IPS-11a (cell line): ENCODE results near the gene RAB31.

Source experiments
- H3K4me3 ChIP-seq: one replicate; pipeline ENCODE4 v1.5.1; 2013; ENCODE audit warnings: low read depth, low read length, control low read depth

RAB31 gene

DNA sequence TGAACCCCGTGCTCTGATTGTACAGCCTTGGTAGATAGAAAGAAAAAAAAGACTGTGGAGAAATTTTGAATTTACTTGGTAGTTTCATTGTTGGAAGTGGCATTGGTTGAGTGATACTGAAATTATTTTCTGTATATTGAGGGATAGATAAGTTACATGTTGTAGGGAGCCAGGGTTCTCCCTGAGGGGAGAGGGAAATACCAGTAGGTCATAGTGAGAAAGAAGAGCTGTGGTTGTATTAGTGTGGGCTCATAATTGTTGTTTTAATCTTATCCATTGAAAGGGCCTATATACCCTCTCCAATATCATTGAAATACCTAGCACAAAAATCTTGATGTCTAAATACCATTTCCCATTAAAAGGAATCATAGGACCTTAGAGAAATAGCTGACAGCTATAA is 16.9 kb upstream of the RAB31 start:
- no peak overlapping the region for H3K4me3 ChIP-seq

GRCh38 chr18:9694174-9694573 is 13.9 kb upstream of the RAB31 start:
- no peak overlapping the region for H3K4me3 ChIP-seq

- H3K4me3 ChIP-seq: no peak overlapping the region
Observed at GRCh38 chr18:9694952-9695495, 13.1 kb upstream of the RAB31 start.

DNA sequence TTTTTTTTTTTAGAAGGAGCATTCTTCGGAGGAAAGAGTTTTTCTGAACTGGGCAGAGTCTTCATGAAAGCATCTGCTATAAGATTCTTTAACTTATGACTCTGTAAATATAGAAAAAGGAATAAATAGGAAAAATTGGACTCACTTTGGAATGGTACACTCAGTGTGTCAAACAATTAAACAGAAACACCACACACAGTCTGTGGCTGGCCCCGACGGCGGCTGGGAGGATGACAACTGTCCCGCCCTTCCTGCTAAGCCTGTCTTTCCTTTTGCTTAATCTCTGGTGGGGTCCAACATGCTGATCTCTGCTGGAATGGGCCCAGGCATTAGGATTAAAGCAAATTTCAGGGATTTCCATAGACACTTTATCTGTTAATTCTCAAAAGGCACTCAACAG is 12.5 kb upstream of the RAB31 start:
- no peak overlapping the region for H3K4me3 ChIP-seq

DNA sequence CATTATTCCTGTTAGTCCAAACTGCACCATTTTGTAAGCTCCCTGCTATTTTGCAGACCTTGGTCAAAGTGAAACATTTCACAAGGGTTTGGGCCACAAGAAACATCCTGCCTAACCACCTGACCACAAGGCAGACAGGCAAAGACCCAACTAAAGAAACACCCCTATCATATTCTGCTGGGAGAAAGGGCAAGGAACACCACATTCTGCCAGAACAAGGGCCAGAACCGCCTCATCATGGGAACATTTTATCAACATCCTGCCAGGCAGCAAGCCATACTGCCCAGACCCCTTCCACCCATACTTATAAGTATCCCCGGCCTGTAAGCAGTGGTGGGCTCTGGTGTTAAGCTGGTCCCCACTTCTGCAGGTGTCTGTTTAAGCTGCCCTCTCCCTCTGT is 12.0 kb upstream of the RAB31 start:
- H3K4me3 ChIP-seq: no peak overlapping the region

- H3K4me3 ChIP-seq: no peak overlapping the region
Observed at GRCh38 chr18:9696701-9697100, 11.4 kb upstream of the RAB31 start.

GRCh38 chr18:9697121-9697520 is 11.0 kb upstream of the RAB31 start:
- no peak overlapping the region for H3K4me3 ChIP-seq

DNA sequence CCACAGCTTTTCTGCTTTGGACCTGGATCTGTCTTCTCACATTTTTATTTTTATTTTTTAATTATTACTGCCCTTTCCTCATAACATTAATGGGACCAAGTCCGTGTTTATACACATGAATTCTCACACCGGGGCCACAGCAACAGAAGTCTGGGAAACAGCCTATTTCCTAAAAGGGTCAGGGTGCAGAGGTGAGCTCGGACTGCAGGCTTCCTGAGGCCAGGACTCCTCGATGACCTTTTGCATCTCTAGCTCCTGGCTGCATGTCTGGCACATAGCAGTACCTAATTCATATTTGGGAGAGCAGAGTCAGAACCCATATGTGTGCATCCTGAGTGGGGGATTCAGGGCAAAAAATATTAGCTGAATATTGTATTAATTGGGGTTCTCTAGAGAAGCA is 9.6 kb upstream of the RAB31 start:
- no peak overlapping the region for H3K4me3 ChIP-seq

GRCh38 chr18:9700261-9700796 is 7.8 kb upstream of the RAB31 start:
- H3K4me3 ChIP-seq: no peak overlapping the region

GRCh38 chr18:9701609-9702349 is 6.3 kb upstream of the RAB31 start:
- no peak overlapping the region for H3K4me3 ChIP-seq

GRCh38 chr18:9704233-9705118 is 3.6 kb upstream of the RAB31 start:
- H3K4me3 ChIP-seq: no peak overlapping the region

- H3K4me3 ChIP-seq: no peak overlapping the region
Observed at GRCh38 chr18:9705183-9705829, 2.8 kb upstream of the RAB31 start.

- no peak overlapping the region for H3K4me3 ChIP-seq
Observed at GRCh38 chr18:9706081-9706935, 1.8 kb upstream of the RAB31 start.

GRCh38 chr18:9707381-9708056 is 582 bp upstream of the RAB31 start:
- peak overlapping the region; percentile 74 for H3K4me3 ChIP-seq

DNA sequence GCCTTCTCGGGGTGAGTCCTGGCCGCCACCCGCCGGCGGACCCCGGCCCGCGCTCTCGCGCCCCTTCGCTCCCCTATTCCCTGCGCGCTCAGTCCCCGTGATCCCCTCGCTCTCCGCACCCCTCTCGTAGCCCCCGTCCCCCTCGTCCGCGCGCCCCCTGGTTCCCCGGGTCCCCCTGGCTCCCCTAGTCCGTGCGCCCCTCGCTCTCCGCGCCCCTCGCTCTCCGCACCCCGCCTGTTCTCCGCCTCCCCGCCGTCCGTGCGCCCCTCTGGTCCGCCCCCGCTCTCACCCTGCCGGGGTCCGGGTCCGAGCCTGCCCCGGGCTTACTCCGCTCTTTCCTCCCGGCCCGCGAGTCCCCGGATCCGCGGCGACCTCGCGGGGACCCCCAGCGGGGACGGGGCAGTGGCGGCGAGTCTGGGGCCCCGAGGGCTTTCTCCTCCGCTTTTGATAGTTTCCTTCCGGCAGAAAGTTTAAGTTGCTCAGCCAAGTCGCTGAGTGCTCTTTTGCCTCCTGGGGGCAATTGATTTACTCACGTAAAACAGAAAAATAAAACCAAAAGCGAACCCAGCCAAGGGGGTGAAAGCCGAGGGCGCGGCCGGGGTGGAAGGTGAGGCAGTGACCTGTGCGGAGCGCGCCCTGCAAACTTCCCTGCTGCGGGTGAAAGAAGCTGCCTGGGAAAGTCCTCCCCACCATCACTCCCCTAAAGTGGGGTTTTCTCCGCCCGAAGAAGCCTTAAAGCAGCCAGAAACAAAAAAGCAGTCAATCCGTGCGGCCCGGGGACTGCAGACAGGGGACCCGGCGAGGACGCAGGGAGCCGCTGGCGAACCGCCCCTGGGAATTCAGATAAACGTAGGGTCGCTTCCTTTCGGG is 568 bp downstream of the RAB31 start:
- peak overlapping the region; percentile 74 for H3K4me3 ChIP-seq

DNA sequence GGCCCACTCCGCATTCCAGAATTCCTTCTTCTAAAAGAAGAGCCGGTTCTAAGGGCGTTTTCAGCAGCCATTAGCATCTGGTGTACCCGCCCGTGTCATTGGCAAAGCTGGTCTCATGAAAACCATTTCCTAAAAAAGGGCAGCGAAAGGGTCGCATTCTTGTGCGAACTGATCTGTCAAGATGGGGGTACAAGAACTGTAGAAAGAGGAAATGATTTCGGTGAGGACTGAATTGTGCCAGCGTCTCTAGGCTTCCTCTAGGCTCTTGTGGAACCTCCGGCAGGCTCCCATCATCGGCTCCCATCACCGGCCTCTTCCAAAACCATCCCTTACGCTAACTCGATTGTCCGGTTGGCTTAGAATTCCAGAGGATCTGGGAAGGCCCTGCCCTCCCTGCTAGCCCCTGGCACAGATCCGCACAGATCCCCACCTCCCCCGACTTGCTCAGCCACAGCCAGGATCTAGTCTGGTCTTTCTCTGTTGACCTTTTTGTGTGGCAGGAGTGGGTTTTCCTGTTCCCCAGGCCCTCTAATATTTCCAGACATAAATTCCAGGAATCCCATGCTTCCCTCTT is 1.3 kb downstream of the RAB31 start:
- peak overlapping the region; percentile 74 for H3K4me3 ChIP-seq

GRCh38 chr18:9710037-9710436 is 1.9 kb downstream of the RAB31 start:
- H3K4me3 ChIP-seq: no peak overlapping the region

DNA sequence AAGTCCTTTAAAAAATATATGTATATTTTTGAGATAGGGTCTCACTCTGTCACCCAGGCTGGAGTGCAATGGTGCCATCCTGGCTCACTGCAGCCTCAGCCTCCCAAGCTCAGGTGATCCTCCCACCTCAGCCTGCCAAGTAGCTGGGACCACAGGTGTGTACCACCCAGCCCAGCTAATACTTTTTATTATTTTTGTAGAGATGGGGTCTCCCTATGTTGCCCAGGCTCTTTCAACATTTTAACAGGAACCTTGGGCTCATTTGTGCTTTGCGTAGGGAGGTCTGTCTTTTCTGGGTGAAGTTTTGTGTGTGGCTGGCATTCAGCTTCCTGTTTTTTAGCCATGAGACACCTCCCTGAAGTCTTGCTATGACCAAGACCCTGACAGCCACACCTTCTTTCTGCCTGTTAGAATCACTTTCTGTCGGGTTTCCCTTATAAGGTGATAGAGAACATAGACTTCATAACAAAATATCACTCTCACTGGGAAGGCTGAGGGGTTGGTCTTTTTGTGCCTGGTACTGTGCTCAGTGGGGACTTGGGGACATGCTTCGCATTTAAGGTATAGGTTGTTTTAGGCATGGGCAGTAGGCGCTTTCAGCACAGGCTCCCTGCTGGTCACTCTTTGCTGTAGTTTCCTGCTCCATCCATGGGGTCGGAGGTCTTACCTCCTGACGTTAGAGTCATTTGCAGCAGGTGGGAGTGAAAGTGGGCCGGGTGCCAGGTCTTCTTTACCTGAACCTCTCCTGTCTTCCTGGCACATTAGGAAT is 3.4 kb downstream of the RAB31 start:
- H3K4me3 ChIP-seq: no peak overlapping the region
